Esophagus muscularis mucosa (tissue), 3 donors: Measurements from ENCODE around the gene DNASE1L2.

Experiments
- EP300 ChIP-seq: sonication (generic); formaldehyde crosslinking; IDR thresholded peaks from one replicate; pipeline ENCODE4 v1.6.1; 2017; ENCODE audit warnings: antibody characterized with exemption
- TF ChIP-seq, protein P1 (sequence below), 3 experiments: fragments of 200-600 bp in 2 of 3; fragments of 450-650 bp in 1 of 3; sonication (generic) in 2 of 3; IDR thresholded peaks; one replicate each; pipeline ENCODE4 v1.5.1; 2017 to 2019; ENCODE audit warnings: antibody characterized with exemption in 3 of 3, mild to moderate bottlenecking in 2 of 3, moderate library complexity in 1 of 3

DNA sequence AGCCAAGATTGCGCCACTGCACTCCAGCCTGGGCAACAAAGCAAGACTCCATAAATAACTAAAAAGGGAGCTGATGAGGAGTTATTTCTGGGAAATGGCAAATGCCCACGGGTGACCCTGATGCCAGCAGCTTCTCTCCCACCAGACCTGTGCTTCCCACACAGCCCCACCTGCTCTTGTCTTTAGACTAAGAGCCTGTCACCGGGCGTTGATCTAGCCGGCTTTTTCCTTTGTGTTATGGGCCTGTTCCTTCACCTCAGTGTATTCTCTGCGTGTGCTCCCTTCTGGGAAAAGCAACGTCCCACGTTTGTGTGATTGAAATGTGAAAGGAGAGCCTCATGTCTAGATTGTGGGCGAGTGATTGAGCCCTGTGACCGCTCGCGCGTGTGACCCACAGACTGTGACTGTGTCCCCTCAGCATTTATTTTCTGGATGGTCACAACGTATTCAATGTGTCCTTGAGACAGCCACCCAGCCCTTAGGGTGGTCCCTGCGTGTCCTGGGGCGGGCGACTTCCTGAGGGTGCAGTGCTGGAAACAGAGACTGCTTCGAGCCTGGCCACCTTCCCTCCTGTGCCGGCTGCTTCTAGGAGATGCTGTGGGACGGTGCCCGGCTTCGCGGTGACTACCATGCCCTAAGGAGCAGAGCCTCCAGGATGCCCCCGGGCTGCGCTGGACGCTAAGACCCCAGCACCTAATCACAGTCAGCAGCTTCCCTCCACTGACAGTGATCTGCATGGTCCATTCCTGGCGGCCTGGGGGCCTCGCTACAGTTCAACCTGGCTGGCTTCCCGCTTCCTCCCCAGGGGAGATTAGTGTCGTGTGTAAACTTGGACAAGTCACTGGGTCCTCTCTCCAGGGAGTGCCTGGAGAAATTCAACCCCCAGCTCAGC is 39.5 kb downstream of the DNASE1L2 start:
- TF ChIP-seq, protein P1, sequence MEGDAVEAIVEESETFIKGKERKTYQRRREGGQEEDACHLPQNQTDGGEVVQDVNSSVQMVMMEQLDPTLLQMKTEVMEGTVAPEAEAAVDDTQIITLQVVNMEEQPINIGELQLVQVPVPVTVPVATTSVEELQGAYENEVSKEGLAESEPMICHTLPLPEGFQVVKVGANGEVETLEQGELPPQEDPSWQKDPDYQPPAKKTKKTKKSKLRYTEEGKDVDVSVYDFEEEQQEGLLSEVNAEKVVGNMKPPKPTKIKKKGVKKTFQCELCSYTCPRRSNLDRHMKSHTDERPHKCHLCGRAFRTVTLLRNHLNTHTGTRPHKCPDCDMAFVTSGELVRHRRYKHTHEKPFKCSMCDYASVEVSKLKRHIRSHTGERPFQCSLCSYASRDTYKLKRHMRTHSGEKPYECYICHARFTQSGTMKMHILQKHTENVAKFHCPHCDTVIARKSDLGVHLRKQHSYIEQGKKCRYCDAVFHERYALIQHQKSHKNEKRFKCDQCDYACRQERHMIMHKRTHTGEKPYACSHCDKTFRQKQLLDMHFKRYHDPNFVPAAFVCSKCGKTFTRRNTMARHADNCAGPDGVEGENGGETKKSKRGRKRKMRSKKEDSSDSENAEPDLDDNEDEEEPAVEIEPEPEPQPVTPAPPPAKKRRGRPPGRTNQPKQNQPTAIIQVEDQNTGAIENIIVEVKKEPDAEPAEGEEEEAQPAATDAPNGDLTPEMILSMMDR (IDR thresholded peaks at IDR 0.05): no peak
- no peak for TF ChIP-seq EP300
